IMR-90 (cell line): Measurements from ENCODE around the gene TEX264. TPM values are rescaled to one million over a fixed set of nuclear protein-coding genes. Genes with fewer than 3 reads are reported as not detected.

Source experiments
- ATAC-seq: fragments of 200-7000 bp; cut with Tn5 transposase; 2 replicates; pipeline ENCODE4 v1.9.1; 2020; ENCODE audit warnings: low read depth, mild to moderate bottlenecking, moderate library complexity
- BruUV-seq: library from RNA; stranded (reverse); fragments of 400-500 nt; replicated peaks from 2 replicates; lab custom pipeline; 2021; lab: Mats Ljungman, UMichigan
- CTCF ChIA-PET: fragments of 300-600 bp; formaldehyde crosslinking; extraction: SDS; loops from one replicate; lab custom pipeline; 2021; ENCODE audit warnings: antibody characterized with exemption; lab: Yijun Ruan, JAX
- POLR2A ChIA-PET: fragments of 300-600 bp; sonication (Branson Sonifier 250); formaldehyde crosslinking; loops from one replicate; lab custom pipeline; 2022; ENCODE audit warnings: antibody characterized with exemption; ENCODE audit not compliant: unreplicated experiment; lab: Charles Lee
- DNase-seq: peaks from one replicate; pipeline ENCODE4 v3.0.0; 2013
- H2AFZ ChIP-seq: replicated peaks from 2 replicates; pipeline ENCODE3; 2013; ENCODE audit warnings: low read length, mild to moderate bottlenecking; ENCODE audit not compliant: poor library complexity
- H2AK5ac ChIP-seq: 2 replicates; pipeline ENCODE4 v1.6.1; 2013; ENCODE audit warnings: low read depth, low read length, inconsistent platforms
- H2AK9ac ChIP-seq: replicated peaks from 2 replicates; pipeline ENCODE3; 2013; ENCODE audit warnings: mild to moderate bottlenecking, low read depth, low read length, moderate library complexity; ENCODE audit not compliant: poor library complexity
- H2BK120ac ChIP-seq: 2 replicates; pipeline ENCODE4 v1.6.1; 2013; ENCODE audit warnings: low read depth, low read length, inconsistent platforms
- H2BK15ac ChIP-seq: 3 replicates; pipeline ENCODE4 v1.6.1; 2013; ENCODE audit warnings: low read depth, low read length, inconsistent platforms
- H2BK20ac ChIP-seq: 2 replicates; pipeline ENCODE4 v1.6.1; 2013; ENCODE audit warnings: low read depth, mild to moderate bottlenecking, inconsistent platforms, low read length, moderate library complexity
- H2BK5ac ChIP-seq: 2 replicates; pipeline ENCODE4 v1.6.1; 2013; ENCODE audit warnings: mild to moderate bottlenecking, low read depth, low read length, inconsistent platforms; ENCODE audit not compliant: poor library complexity, severe bottlenecking
- H3K14ac ChIP-seq: replicated peaks from 2 replicates; pipeline ENCODE4 v1.6.1; 2013; ENCODE audit warnings: low read depth, low read length, inconsistent platforms
- H3K18ac ChIP-seq: 2 replicates; pipeline ENCODE4 v1.6.1; 2013; ENCODE audit warnings: low read depth, low read length, control low read depth
- H3K23ac ChIP-seq: 2 replicates; pipeline ENCODE4 v1.6.1; 2013; ENCODE audit warnings: low read depth, low read length, inconsistent platforms
- H3K27ac ChIP-seq: 2 replicates; pipeline ENCODE4 v1.5.1; 2013; ENCODE audit warnings: mild to moderate bottlenecking, control low read depth, low read length; ENCODE audit not compliant: insufficient read depth
- H3K27me3 ChIP-seq: 2 replicates; pipeline ENCODE4 v1.6.1; 2013; ENCODE audit warnings: low read length; ENCODE audit not compliant: control insufficient read depth, insufficient read depth
- H3K36me3 ChIP-seq: 2 replicates; pipeline ENCODE4 v1.6.1; 2013; ENCODE audit warnings: low read length, mixed read lengths; ENCODE audit not compliant: control insufficient read depth, insufficient read depth
- H3K4ac ChIP-seq: 2 replicates; pipeline ENCODE4 v1.6.1; 2013; ENCODE audit warnings: low read depth, low read length, inconsistent platforms
- H3K4me1 ChIP-seq: 2 replicates; pipeline ENCODE4 v1.6.1; 2013; ENCODE audit warnings: low read length, mixed read lengths; ENCODE audit not compliant: control insufficient read depth, insufficient read depth
- H3K4me2 ChIP-seq: 2 replicates; pipeline ENCODE4 v1.6.1; 2013; ENCODE audit warnings: low read depth, mild to moderate bottlenecking, control low read depth, low read length, moderate library complexity
- H3K4me3 ChIP-seq: 2 replicates; pipeline ENCODE4 v1.5.1; 2013; ENCODE audit warnings: low read depth, mild to moderate bottlenecking, control low read depth, low read length, moderate library complexity; ENCODE audit not compliant: insufficient read depth
- H3K56ac ChIP-seq: 2 replicates; pipeline ENCODE4 v1.6.1; 2013; ENCODE audit warnings: low read length, inconsistent platforms; ENCODE audit not compliant: insufficient read depth; ENCODE audit errors: extremely low read depth
- H3K79me1 ChIP-seq, 2 experiments: 2 replicates each; pipeline ENCODE4 v1.6.1; 2013; ENCODE audit warnings: low read length in 2 of 2, inconsistent platforms in 1 of 2, low read depth in 1 of 2
- H3K9ac ChIP-seq: 2 replicates; pipeline ENCODE4 v1.6.1; 2013; ENCODE audit warnings: low read depth, low read length, control low read depth
- H3K9me1 ChIP-seq: 2 replicates; pipeline ENCODE4 v1.6.1; 2013; ENCODE audit warnings: low read length, inconsistent platforms; ENCODE audit not compliant: insufficient read depth
- H3K9me3 ChIP-seq: 2 replicates; pipeline ENCODE4 v1.6.1; 2013; ENCODE audit warnings: low read length; ENCODE audit not compliant: control insufficient read depth, insufficient read depth
- H4K20me1 ChIP-seq: 2 replicates; pipeline ENCODE4 v1.6.1; 2013; ENCODE audit warnings: low read length, inconsistent platforms; ENCODE audit not compliant: insufficient read depth
- H4K5ac ChIP-seq: 2 replicates; pipeline ENCODE4 v1.6.1; 2013; ENCODE audit warnings: mild to moderate bottlenecking, low read depth, low read length, control low read depth
- H4K8ac ChIP-seq, 2 experiments: 2 replicates each; pipeline ENCODE4 v1.6.1; 2013; ENCODE audit warnings: low read depth in 2 of 2, low read length in 2 of 2, control low read depth in 1 of 2, inconsistent platforms in 1 of 2
- H4K91ac ChIP-seq: 2 replicates; pipeline ENCODE4 v1.6.1; 2013; ENCODE audit warnings: low read depth, low read length, inconsistent platforms; ENCODE audit not compliant: insufficient read depth
- BHLHE40 ChIP-seq: fragments of 150-350 bp; IDR thresholded peaks from 2 replicates; pipeline ENCODE4 v1.6.1; 2016; ENCODE audit warnings: mild to moderate bottlenecking, low read depth, low read length
- CEBPB ChIP-seq: IDR thresholded peaks from 2 replicates; pipeline ENCODE4 v1.6.1; 2012; ENCODE audit warnings: low read depth, low read length, improper control_type of control experiment
- CHD1 ChIP-seq: IDR thresholded peaks from 2 replicates; pipeline ENCODE4 v1.6.1; 2012; ENCODE audit warnings: low read depth, low read length, improper control_type of control experiment
- FOS ChIP-seq: fragments of 150-350 bp; IDR thresholded peaks from 2 replicates; pipeline ENCODE4 v1.6.1; 2016; ENCODE audit warnings: low read depth, low read length
- MAFK ChIP-seq: IDR thresholded peaks from 2 replicates; pipeline ENCODE4 v1.6.1; 2012; ENCODE audit warnings: low read depth, low read length, improper control_type of control experiment
- MAZ ChIP-seq: IDR thresholded peaks from 2 replicates; pipeline ENCODE4 v1.6.1; 2012; ENCODE audit warnings: low read depth, mild to moderate bottlenecking, low read length, improper control_type of control experiment, moderate library complexity, borderline replicate concordance
- MXI1 ChIP-seq: IDR thresholded peaks from 2 replicates; pipeline ENCODE4 v1.6.1; 2012; ENCODE audit warnings: low read depth, mild to moderate bottlenecking, low read length, moderate library complexity, borderline replicate concordance
- NFE2L2 ChIP-seq: fragments of 150-350 bp; IDR thresholded peaks from 2 replicates; pipeline ENCODE4 v1.6.1; 2016; ENCODE audit warnings: low read depth, mild to moderate bottlenecking, low read length
- POLR2A ChIP-seq: IDR thresholded peaks from 2 replicates; pipeline ENCODE4 v1.6.1; 2012; ENCODE audit warnings: mild to moderate bottlenecking, low read depth, low read length
- RAD21 ChIP-seq: IDR thresholded peaks from 2 replicates; pipeline ENCODE4 v1.6.1; 2012; ENCODE audit warnings: low read length, improper control_type of control experiment
- RCOR1 ChIP-seq: IDR thresholded peaks from 2 replicates; pipeline ENCODE4 v1.6.1; 2012; ENCODE audit warnings: mild to moderate bottlenecking, low read length, improper control_type of control experiment; ENCODE audit not compliant: insufficient replicate concordance
- RFX5 ChIP-seq: IDR thresholded peaks from 2 replicates; pipeline ENCODE4 v1.8.0; 2012; ENCODE audit warnings: low read depth, mild to moderate bottlenecking, low read length, moderate library complexity
- SMC3 ChIP-seq: fragments of 150-350 bp; IDR thresholded peaks from 2 replicates; pipeline ENCODE4 v1.6.1; 2016; ENCODE audit warnings: low read depth, mild to moderate bottlenecking, antibody characterized with exemption, low read length, moderate library complexity
- WGBS, 2 experiments: methylation state at CpG; one replicate each; pipeline versions ENCODE4 v1.1.5 to v1.1.7; 2013; ENCODE audit warnings: missing lambda C conversion rate in 2 of 2; ENCODE audit not compliant: insufficient read length in 1 of 2; ENCODE audit errors: extremely low coverage in 2 of 2; 5-methylcytosine and 5-hydroxymethylcytosine counted together
- dilution Hi-C: fragments of 300-500 bp; cut with HindIII; formaldehyde crosslinking; loops from one replicate; pipeline ENCODE4 v1.14.3; 2018; ENCODE audit warnings: low sequenced_read_pairs; ENCODE audit not compliant: unreplicated experiment
- in situ Hi-C: fragments of 300-500 bp; cut with MboI; formaldehyde crosslinking; loops from 3 replicates; pipeline ENCODE4 v1.14.3; 2019; ENCODE audit warnings: low sequenced_read_pairs, inconsistent platforms, mixed read lengths
- intact Hi-C: fragments of 100-400 bp; cut with micrococcal nuclease; formaldehyde crosslinking; loops from 2 replicates; pipeline ENCODE4 v1.10.0; 2022
- polyA plus RNA-seq, 3 experiments: library from polyadenylated mRNA; depleted of rRNA; stranded (reverse); fragments of >200 nt; gene quantifications; 2 replicates each; pipeline ENCODE4 v1.2.3, GENCODE V29; 2012; ENCODE audit warnings: low replicate concordance in 1 of 3
- total RNA-seq: library from RNA; depleted of rRNA; stranded (reverse); fragments of >200 nt; gene quantifications from 2 replicates; pipeline ENCODE4 v1.2.3, GENCODE V29; 2012
- TF ChIP-seq, protein P1 (sequence below): fragments of 150-350 bp; IDR thresholded peaks from 2 replicates; pipeline ENCODE4 v1.6.1; 2016; ENCODE audit warnings: low read depth, mild to moderate bottlenecking, low read length, moderate library complexity, borderline replicate concordance
- TF ChIP-seq, protein P2 (sequence below): fragments of 150-350 bp; IDR thresholded peaks from 2 replicates; pipeline ENCODE4 v1.6.1; 2017; ENCODE audit warnings: mild to moderate bottlenecking, antibody characterized with exemption, low read length, low read depth
- TF ChIP-seq, protein P3 (sequence below): conservative IDR thresholded peaks from 2 replicates; pipeline ENCODE4 v1.5.1; 2012; ENCODE audit warnings: mild to moderate bottlenecking, low read depth, low read length, improper control_type of control experiment

The TEX264 gene
- total and polyA plus RNA-seq, 2 of the 4 experiments (the other 2 are of a cell fraction): 30.3 to 45.0 TPM

DNA sequence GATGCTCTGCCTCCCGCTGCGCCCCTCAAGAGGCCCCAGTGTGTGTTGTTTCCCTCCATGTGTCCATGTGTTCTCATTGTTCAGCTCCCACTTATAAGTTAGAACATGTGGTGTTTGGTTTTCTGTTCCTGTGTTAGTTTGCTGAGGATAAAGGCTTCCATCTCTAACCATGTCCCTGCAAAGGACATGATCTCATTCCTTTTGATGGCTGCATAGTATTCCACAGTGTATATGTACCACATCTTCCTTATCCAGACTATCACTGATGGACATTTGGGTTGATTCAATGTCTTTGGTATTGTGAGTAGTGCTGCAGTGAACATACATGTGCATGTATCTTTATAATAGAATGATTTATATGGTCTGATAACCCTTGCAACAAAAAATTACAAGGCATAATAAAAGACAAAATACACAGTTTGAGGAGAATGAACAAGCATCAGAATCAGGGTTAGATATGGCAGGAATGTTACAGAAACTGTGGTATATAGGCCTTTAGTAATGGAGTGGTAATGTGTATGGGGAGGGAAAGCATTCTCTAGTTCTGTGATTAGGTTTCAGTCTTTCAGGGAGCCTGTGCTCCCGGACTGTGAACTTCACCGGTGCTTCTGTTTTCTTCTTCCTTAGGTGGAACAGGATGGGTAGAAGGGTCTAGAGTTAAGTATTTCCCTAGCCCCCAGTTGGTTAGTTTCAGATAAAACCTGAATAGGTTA, 63.0 kb downstream of the TEX264 start:
- Histone ChIP-seq H4K8ac (no peak overlapping the region), H3K9me3 (no peaks in the 10 kb centered on the region), H2AK9ac (no peak overlapping the region), H3K4me2 (no peak overlapping the region), H4K91ac (no peak overlapping the region), H3K27me3 (no peaks in the 10 kb centered on the region; the same call in 1 of the 2 replicates), H2AFZ (no peak overlapping the region), H3K4ac (no peak overlapping the region), H3K36me3 (no peaks in the 10 kb centered on the region), H4K5ac (no peak overlapping the region), H3K9ac (no peak overlapping the region), H3K56ac (no peak overlapping the region), H3K79me1 (no peaks in the 10 kb centered on the region), H2BK120ac (no peak overlapping the region), H3K4me3 (no peak overlapping the region), H3K9me1 (no peaks in the 10 kb centered on the region), H3K18ac (no peak overlapping the region), H3K14ac (no peak overlapping the region), H4K20me1 (no peaks in the 10 kb centered on the region), H2BK5ac (no peak overlapping the region), H2BK20ac (no peak overlapping the region), H3K27ac (no peak overlapping the region), H2BK15ac (no peak overlapping the region), H3K23ac (no peak overlapping the region), H3K4me1 (no peaks in the 10 kb centered on the region), H2AK5ac (no peak overlapping the region)
- no TSS peak for BruUV-seq
- intact Hi-C loops (loop anchor here (10.0 kb wide), 1 partner anchor 171 kb away; the partner anchor contains the start of gene IQCF1), in situ Hi-C loops (no loop called here), dilution Hi-C loops (no loop called here)
- ATAC-seq (no peak), DNase-seq (no peak)
- WGBS, 2 experiments: no CpG with 5 or more reads among the region's 4 CpGs
- POLR2A ChIA-PET: no interaction called here
- CTCF ChIA-PET: no interaction called here
- TF ChIP-seq, protein P1, sequence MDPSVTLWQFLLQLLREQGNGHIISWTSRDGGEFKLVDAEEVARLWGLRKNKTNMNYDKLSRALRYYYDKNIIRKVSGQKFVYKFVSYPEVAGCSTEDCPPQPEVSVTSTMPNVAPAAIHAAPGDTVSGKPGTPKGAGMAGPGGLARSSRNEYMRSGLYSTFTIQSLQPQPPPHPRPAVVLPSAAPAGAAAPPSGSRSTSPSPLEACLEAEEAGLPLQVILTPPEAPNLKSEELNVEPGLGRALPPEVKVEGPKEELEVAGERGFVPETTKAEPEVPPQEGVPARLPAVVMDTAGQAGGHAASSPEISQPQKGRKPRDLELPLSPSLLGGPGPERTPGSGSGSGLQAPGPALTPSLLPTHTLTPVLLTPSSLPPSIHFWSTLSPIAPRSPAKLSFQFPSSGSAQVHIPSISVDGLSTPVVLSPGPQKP: no peak
- TF ChIP-seq SMC3: no peak
- no peak for TF ChIP-seq MAZ
- no peak for TF ChIP-seq CEBPB
- TF ChIP-seq NFE2L2: no peak
- TF ChIP-seq MXI1: no peak
- TF ChIP-seq MAFK: no peak
- no peak for TF ChIP-seq RAD21
- no peak for TF ChIP-seq POLR2A
- TF ChIP-seq RFX5: no peak
- no peak for TF ChIP-seq CHD1
- TF ChIP-seq FOS: no peak
- no peak for TF ChIP-seq RCOR1
- TF ChIP-seq, protein P2, sequence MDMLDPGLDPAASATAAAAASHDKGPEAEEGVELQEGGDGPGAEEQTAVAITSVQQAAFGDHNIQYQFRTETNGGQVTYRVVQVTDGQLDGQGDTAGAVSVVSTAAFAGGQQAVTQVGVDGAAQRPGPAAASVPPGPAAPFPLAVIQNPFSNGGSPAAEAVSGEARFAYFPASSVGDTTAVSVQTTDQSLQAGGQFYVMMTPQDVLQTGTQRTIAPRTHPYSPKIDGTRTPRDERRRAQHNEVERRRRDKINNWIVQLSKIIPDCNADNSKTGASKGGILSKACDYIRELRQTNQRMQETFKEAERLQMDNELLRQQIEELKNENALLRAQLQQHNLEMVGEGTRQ: no peak
- TF ChIP-seq, protein P3, sequence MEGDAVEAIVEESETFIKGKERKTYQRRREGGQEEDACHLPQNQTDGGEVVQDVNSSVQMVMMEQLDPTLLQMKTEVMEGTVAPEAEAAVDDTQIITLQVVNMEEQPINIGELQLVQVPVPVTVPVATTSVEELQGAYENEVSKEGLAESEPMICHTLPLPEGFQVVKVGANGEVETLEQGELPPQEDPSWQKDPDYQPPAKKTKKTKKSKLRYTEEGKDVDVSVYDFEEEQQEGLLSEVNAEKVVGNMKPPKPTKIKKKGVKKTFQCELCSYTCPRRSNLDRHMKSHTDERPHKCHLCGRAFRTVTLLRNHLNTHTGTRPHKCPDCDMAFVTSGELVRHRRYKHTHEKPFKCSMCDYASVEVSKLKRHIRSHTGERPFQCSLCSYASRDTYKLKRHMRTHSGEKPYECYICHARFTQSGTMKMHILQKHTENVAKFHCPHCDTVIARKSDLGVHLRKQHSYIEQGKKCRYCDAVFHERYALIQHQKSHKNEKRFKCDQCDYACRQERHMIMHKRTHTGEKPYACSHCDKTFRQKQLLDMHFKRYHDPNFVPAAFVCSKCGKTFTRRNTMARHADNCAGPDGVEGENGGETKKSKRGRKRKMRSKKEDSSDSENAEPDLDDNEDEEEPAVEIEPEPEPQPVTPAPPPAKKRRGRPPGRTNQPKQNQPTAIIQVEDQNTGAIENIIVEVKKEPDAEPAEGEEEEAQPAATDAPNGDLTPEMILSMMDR: no peak
- no peak for TF ChIP-seq BHLHE40
